Measurements from ENCODE around the gene SPATA2.

The SPATA2 gene

GRCh38 chr20:49948809-49949507, 33.6 kb upstream of the SPATA2 start:
- TF ChIP-seq CTCF (IDR thresholded peaks at IDR 0.05; ENCODE audit: control insufficient read depth, extremely low read depth, insufficient read depth): no peak
- DNase-seq (ENCODE audit: low read depth): no peak
- no peak overlapping the region for H3K4me3 ChIP-seq (ENCODE audit: low read depth, low read length)

DNA sequence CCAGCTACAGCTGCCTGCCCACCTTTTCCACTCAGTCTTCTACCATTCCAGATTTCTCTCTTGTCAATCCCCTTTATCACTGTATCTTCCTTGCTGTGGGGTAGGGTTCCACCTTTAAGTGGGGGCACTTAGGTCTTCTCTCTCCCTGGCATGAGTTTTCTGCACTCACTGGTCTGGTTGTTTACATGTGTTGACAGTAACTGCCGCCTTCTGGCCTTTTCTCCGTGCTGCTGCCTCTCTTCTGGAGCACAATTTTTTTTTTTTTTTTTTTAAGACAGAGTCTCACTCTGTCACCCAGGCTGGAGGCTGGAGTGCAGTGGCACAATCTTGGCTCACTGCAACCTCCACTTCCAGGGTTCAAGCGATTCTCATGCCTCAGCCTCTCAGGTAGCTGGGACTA, 32.8 kb upstream of the SPATA2 start:
- H3K4me3 ChIP-seq (ENCODE audit: low read depth, low read length): no peak overlapping the region
- no peak for TF ChIP-seq CTCF (IDR thresholded peaks at IDR 0.05; ENCODE audit: control insufficient read depth, extremely low read depth, insufficient read depth)
- DNase-seq (ENCODE audit: low read depth): no peak

- TF ChIP-seq CTCF (IDR thresholded peaks at IDR 0.05; ENCODE audit: control insufficient read depth, extremely low read depth, insufficient read depth): no peak
- DNase-seq (ENCODE audit: low read depth): no peak
- H3K4me3 ChIP-seq (ENCODE audit: low read depth, low read length): no peak overlapping the region
Measured at GRCh38 chr20:49945701-49946477, 30.6 kb upstream of the SPATA2 start.

DNA sequence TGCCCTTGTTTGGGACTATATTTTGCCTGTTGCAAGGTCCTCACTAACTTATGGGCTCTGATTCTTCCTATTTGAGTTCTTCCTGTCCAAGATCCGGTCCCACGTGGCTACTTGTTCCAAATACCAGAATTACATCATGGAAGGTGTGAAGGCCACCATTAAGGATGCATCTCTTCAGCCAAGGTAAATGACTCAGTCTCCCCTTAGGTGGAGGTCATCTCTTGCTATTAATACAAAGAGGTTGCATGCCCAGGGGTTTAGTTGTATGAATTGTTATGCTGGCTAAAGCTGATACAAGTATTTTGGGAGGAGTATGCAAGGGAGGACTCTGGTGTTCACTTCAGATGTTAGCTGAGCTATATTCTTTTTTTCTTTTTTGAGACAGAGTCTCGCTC, 30.0 kb upstream of the SPATA2 start:
- H3K4me3 ChIP-seq (ENCODE audit: low read depth, low read length): no peak overlapping the region
- DNase-seq (ENCODE audit: low read depth): no peak
- TF ChIP-seq CTCF (IDR thresholded peaks at IDR 0.05; ENCODE audit: control insufficient read depth, extremely low read depth, insufficient read depth): no peak

DNA sequence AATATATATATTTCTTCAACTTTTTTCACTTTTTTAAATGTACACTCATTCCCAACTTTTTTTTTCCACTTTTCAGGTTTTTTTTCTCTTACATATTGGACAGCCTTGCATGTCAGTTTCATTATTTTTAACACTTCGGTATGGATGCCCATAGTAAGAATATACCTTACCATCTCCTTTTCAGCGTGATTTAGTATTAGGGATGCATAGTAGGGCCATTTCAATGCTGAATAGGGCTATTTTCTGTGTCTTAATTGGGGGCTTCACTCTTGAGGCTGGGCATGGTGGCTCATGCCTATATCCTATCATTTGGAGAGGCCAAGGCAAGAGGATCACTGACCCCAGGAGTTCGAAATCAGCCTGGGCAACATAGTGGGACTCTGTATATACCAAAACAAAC, 27.6 kb upstream of the SPATA2 start:
- no peak for TF ChIP-seq CTCF (IDR thresholded peaks at IDR 0.05; ENCODE audit: control insufficient read depth, extremely low read depth, insufficient read depth)
- no peak overlapping the region for H3K4me3 ChIP-seq (ENCODE audit: low read depth, low read length)
- no peak for DNase-seq (ENCODE audit: low read depth)

GRCh38 chr20:49942303-49942702, 27.0 kb upstream of the SPATA2 start:
- no peak for TF ChIP-seq CTCF (IDR thresholded peaks at IDR 0.05; ENCODE audit: control insufficient read depth, extremely low read depth, insufficient read depth)
- no peak overlapping the region for H3K4me3 ChIP-seq (ENCODE audit: low read depth, low read length)
- no peak for DNase-seq (ENCODE audit: low read depth)

Data from LNCaP clone FGC (cell line).